ENCODE results near the gene CDR2.

The CDR2 gene

DNA sequence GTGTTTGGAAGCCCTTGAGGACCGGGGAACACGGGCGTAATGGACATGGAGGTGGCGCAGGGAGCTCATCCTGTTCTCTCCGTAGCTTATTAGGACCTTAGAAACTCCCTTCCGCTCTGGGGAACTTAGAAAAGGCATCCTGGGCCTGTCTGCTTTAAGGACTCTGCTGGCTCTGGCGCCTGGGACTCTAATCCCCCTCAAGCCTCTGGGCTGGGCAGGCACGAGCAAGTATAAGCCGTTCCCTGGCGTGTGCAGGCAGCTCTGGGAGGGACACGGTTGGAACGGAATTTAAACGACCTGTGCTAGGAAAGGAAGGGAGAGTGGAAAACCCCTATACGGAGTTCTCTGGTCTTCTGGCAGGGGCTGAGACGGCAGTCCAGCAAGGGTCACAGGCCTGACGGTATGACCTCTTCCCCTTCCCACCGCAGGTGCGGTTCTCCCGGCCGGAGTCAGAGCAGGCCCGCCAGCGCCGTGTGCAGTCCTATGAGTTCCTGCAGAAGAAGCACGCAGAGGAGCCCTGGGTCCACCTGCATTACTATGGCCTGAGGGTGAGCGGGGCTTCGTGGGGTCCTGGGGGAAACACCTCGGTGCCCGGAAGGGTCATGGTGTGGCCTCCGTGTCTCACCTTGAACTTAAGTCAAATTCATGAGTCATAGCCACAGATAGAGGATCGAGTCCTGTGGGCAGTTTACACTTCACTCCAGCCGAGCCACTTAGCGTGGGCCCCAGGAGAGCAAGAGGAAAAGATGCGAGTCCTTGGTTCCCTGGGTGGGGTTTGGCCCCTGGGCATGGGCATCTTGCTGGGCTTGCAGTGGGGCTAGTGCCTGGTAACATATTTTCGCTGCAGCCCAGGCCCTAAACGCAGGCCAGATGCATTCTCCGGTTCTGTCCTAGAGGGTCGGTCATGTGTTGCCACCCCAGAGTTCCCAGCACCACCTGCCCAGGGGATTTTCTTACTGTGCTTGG lies 59.5 kb downstream of the CDR2 start:
- Histone ChIP-seq H3K4me3 (ENCODE audit: low read length) (no peak overlapping the region), H3K27me3 (replicated peaks; ENCODE audit: insufficient read depth, low read length) (no peaks in the 10 kb centered on the region), H3F3A (ENCODE audit: insufficient read depth, low read length) (no peaks in the 10 kb centered on the region), H3K4me2 (ENCODE audit: low read depth, low read length) (no peak overlapping the region), H3K36me3 (replicated peaks; ENCODE audit: insufficient read depth, low read length) (peaks cover 6% of the 10 kb centered on the region; the same call in 1 of the 2 replicates), H2AFZ (ENCODE audit: low read length) (no peak overlapping the region), H4K20me1 (ENCODE audit: insufficient read depth, low read length) (no peaks in the 10 kb centered on the region), H3K4me1 (ENCODE audit: low read length) (no peaks in the 10 kb centered on the region), H3K79me2 (ENCODE audit: low read length) (peaks cover 6% of the 10 kb centered on the region; the same call in 1 of the 2 replicates), H3K9me2 (replicated peaks; ENCODE audit: insufficient read depth, low read length) (no peaks in the 10 kb centered on the region), H3K9ac (ENCODE audit: low read length) (no peak overlapping the region), H3K27ac (ENCODE audit: low read length) (no peak overlapping the region), H3K9me3 (replicated peaks; ENCODE audit: insufficient read depth, low read length) (no peaks in the 10 kb centered on the region)
- TF ChIP-seq EZH2 (optimal IDR thresholded peaks at IDR 0.05; ENCODE audit: low read depth, low read length) (no peak), EZH2phosphoT487 (IDR thresholded peaks at IDR 0.05; ENCODE audit: low read length) (no peak)
- TF ChIP-seq, protein P1, sequence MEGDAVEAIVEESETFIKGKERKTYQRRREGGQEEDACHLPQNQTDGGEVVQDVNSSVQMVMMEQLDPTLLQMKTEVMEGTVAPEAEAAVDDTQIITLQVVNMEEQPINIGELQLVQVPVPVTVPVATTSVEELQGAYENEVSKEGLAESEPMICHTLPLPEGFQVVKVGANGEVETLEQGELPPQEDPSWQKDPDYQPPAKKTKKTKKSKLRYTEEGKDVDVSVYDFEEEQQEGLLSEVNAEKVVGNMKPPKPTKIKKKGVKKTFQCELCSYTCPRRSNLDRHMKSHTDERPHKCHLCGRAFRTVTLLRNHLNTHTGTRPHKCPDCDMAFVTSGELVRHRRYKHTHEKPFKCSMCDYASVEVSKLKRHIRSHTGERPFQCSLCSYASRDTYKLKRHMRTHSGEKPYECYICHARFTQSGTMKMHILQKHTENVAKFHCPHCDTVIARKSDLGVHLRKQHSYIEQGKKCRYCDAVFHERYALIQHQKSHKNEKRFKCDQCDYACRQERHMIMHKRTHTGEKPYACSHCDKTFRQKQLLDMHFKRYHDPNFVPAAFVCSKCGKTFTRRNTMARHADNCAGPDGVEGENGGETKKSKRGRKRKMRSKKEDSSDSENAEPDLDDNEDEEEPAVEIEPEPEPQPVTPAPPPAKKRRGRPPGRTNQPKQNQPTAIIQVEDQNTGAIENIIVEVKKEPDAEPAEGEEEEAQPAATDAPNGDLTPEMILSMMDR (IDR thresholded peaks at IDR 0.05; ENCODE audit: low read length): no peak
- no peak for DNase-seq

DNA sequence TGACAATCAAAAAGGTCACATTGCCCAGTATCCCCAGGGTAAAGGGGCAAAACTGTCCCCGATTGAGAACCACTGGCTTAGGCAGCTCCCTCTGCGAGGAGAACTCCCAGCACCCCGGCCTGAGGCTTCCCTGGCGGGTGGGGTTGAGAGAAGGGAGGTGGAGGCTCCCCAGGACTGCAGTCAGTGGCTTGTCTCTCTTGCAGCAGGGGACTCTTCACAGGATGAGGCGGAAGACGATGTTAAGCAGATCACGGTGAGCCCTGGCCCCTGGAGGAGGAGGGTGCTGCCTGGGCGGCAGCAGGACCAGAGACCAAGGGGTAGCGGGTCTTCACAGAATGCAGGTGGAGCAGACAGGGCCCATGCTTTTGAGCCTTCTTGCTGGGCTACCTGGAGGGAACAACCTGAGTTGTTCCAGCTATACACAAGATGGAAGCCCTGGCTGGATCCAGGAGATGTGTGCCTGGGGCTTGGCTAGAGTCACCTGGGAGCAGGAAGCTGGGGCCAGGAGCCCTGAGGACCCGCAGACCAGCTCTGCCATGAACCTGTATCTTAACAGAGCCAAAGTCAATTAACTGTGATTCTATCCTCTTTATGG lies 60.4 kb downstream of the CDR2 start:
- no peak for TF ChIP-seq EZH2 (optimal IDR thresholded peaks at IDR 0.05; ENCODE audit: low read depth, low read length)
- TF ChIP-seq, protein P1 (IDR thresholded peaks at IDR 0.05; ENCODE audit: low read length): no peak
- H3K79me2 ChIP-seq (ENCODE audit: low read length): peaks cover 8% of the 10 kb centered on the region; the same call in 1 of the 2 replicates
- no peaks in the 10 kb centered on the region for H3K9me2 ChIP-seq (replicated peaks; ENCODE audit: insufficient read depth, low read length)
- H3K4me1 ChIP-seq (ENCODE audit: low read length): no peaks in the 10 kb centered on the region
- H3F3A ChIP-seq (ENCODE audit: insufficient read depth, low read length): no peaks in the 10 kb centered on the region
- H3K4me3 ChIP-seq (ENCODE audit: low read length): no peak overlapping the region
- no peak overlapping the region for H3K4me2 ChIP-seq (ENCODE audit: low read depth, low read length)
- no peaks in the 10 kb centered on the region for H4K20me1 ChIP-seq (ENCODE audit: insufficient read depth, low read length)
- H3K27ac ChIP-seq (ENCODE audit: low read length): no peak overlapping the region
- no peak overlapping the region for H3K9ac ChIP-seq (ENCODE audit: low read length)
- no peak for DNase-seq
- no peak overlapping the region for H2AFZ ChIP-seq (ENCODE audit: low read length)
- no peaks in the 10 kb centered on the region for H3K9me3 ChIP-seq (replicated peaks; ENCODE audit: insufficient read depth, low read length)
- no peaks in the 10 kb centered on the region for H3K27me3 ChIP-seq (replicated peaks; ENCODE audit: insufficient read depth, low read length)
- H3K36me3 ChIP-seq (replicated peaks; ENCODE audit: insufficient read depth, low read length): peaks cover 6% of the 10 kb centered on the region; the same call in 1 of the 2 replicates

DNA sequence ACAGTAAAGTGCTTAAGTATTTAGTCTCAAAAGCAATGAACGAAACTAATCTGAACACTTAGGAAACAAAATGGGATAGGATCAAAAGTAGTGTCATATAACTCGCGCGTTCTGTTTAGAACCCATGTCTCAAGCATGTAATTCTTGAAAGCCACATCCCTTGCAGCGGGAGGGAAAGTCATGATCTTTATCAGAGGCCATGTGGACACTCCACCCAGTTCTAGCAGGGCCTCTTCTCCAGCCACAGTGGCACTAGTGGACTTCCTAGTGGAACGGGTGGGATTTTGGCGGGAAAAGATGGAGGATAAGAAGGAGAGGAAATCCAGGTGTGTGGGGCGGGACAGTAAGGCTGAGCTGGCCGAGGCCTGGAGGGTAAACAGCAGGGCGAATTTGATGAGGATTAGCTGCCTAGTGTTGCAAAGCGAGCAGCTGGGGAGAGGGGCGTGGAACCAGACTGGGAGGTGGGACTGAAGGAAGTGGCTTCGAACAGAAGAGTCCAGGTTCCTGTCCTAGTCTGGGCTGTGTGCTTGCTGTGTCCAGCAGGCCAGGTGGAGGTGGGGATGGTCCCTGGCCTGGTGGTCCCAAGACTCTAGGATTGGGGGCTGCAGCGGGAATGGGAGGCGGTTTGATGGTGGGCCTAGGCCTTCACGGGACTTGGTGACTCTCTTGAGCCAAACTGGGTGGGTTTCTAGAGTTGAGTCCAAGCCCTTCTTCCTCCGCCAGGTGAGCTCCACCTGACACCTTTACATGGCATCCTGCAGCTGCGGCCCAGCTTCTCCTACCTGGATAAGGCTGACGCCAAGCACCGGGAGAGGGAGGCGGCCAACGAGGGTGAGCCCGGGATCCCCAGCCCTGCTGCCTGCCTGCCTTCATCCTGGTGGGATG lies 61.3 kb downstream of the CDR2 start:
- Histone ChIP-seq H4K20me1 (ENCODE audit: insufficient read depth, low read length) (no peaks in the 10 kb centered on the region), H3K9me3 (replicated peaks; ENCODE audit: insufficient read depth, low read length) (no peaks in the 10 kb centered on the region)

More for the DNA sequence above, 61.3 kb downstream of the CDR2 start:
- H3F3A ChIP-seq (ENCODE audit: insufficient read depth, low read length): no peaks in the 10 kb centered on the region
- no peaks in the 10 kb centered on the region for H3K9me2 ChIP-seq (replicated peaks; ENCODE audit: insufficient read depth, low read length)
- no peak overlapping the region for H3K9ac ChIP-seq (ENCODE audit: low read length)
- DNase-seq: no peak
- no peak overlapping the region for H3K4me2 ChIP-seq (ENCODE audit: low read depth, low read length)
- H3K27me3 ChIP-seq (replicated peaks; ENCODE audit: insufficient read depth, low read length): no peaks in the 10 kb centered on the region
- peaks cover 9% of the 10 kb centered on the region; the same call in 1 of the 2 replicates for H3K79me2 ChIP-seq (ENCODE audit: low read length)
- no peak overlapping the region for H2AFZ ChIP-seq (ENCODE audit: low read length)
- H3K4me3 ChIP-seq (ENCODE audit: low read length): no peak overlapping the region
- no peak for TF ChIP-seq EZH2phosphoT487 (IDR thresholded peaks at IDR 0.05; ENCODE audit: low read length)
- TF ChIP-seq, protein P1 (IDR thresholded peaks at IDR 0.05; ENCODE audit: low read length): no peak
- no peak for TF ChIP-seq EZH2 (optimal IDR thresholded peaks at IDR 0.05; ENCODE audit: low read depth, low read length)
- H3K36me3 ChIP-seq (replicated peaks; ENCODE audit: insufficient read depth, low read length): peaks cover 6% of the 10 kb centered on the region; the same call in 1 of the 2 replicates
- H3K27ac ChIP-seq (ENCODE audit: low read length): no peak overlapping the region
- no peaks in the 10 kb centered on the region for H3K4me1 ChIP-seq (ENCODE audit: low read length)

All from MM.1S (cell line).